HepG2 (cell line): Measurements from ENCODE around the gene FANCG. TPM values are rescaled to one million over a fixed set of nuclear protein-coding genes. Genes with fewer than 3 reads are reported as not detected.
A peak's percentile ranks its signal among the peaks of the same experiment; 100 is the strongest.

Experiments
- AGO1 ChIP-seq: fragments of 200-400 bp; formaldehyde crosslinking; IDR thresholded peaks from 2 replicates; pipeline ENCODE4 v1.6.1; 2017; ENCODE audit warnings: mild to moderate bottlenecking, low read depth, low read length, moderate library complexity; ENCODE audit not compliant: poor library complexity, severe bottlenecking
- CBX2 ChIP-seq, 2 experiments: fragments of 200-600 bp in 1 of 2; sonication (generic); formaldehyde crosslinking in 1 of 2; IDR thresholded peaks; 2 replicates each; pipeline versions ENCODE4 v1.7.0 to v1.8.1; 2018 to 2022; ENCODE audit warnings: low read depth in 2 of 2, low read length in 1 of 2, mild to moderate bottlenecking in 1 of 2, missing genetic modification reagents in 1 of 2
- DNMT1 ChIP-seq: sonication (generic); formaldehyde crosslinking; IDR thresholded peaks from 2 replicates; pipeline ENCODE4 v1.5.1; 2020; ENCODE audit warnings: mild to moderate bottlenecking, missing genetic modification reagents
- KMT2B ChIP-seq: IDR thresholded peaks from 2 replicates; pipeline ENCODE4 v1.6.1; 2016; ENCODE audit warnings: missing genetic modification reagents, missing compliant biosample characterization
- MEIS2 ChIP-seq: sonication (generic); formaldehyde crosslinking; IDR thresholded peaks from 2 replicates; pipeline ENCODE4 v1.9.0; 2021; ENCODE audit warnings: mild to moderate bottlenecking, missing genetic modification reagents
- MYNN ChIP-seq: sonication (generic); formaldehyde crosslinking; IDR thresholded peaks from 2 replicates; pipeline ENCODE4 v1.4.0; 2020; ENCODE audit warnings: mild to moderate bottlenecking, low read depth, missing genetic modification reagents
- REL ChIP-seq: sonication (generic); formaldehyde crosslinking; conservative IDR thresholded peaks from 2 replicates; pipeline ENCODE4 v1.8.0; 2022; ENCODE audit warnings: mild to moderate bottlenecking, missing genetic modification reagents, moderate library complexity
- RELA ChIP-seq: sonication (generic); formaldehyde crosslinking; IDR thresholded peaks from 2 replicates; pipeline ENCODE4 v1.4.0; 2020; ENCODE audit warnings: missing genetic modification reagents
- REPIN1 ChIP-seq: sonication (generic); formaldehyde crosslinking; IDR thresholded peaks from 2 replicates; pipeline ENCODE4 v1.8.0; 2022; ENCODE audit warnings: missing genetic modification reagents, low read depth, mild to moderate bottlenecking, borderline replicate concordance
- RXRA ChIP-seq: sonication (generic); formaldehyde crosslinking; IDR thresholded peaks from 2 replicates; pipeline ENCODE4 v1.5.1; 2020; ENCODE audit warnings: missing genetic modification reagents
- SATB2 ChIP-seq: sonication (generic); formaldehyde crosslinking; IDR thresholded peaks from 2 replicates; pipeline ENCODE4 v1.5.0; 2020; ENCODE audit warnings: missing genetic modification reagents
- SNAI1 ChIP-seq: sonication (generic); formaldehyde crosslinking; IDR thresholded peaks from 2 replicates; pipeline ENCODE4 v1.5.0; 2020; ENCODE audit warnings: mild to moderate bottlenecking, missing genetic modification reagents, borderline replicate concordance
- TMF1 ChIP-seq: sonication (generic); formaldehyde crosslinking; IDR thresholded peaks from 2 replicates; pipeline ENCODE4 v1.8.1; 2022; ENCODE audit warnings: low read depth, missing genetic modification reagents
- ZNF224 ChIP-seq: sonication (generic); formaldehyde crosslinking; IDR thresholded peaks from 2 replicates; pipeline ENCODE4 v1.5.0; 2020; ENCODE audit warnings: mild to moderate bottlenecking, missing genetic modification reagents
- ZNF326 ChIP-seq: sonication (generic); formaldehyde crosslinking; IDR thresholded peaks from 2 replicates; pipeline ENCODE4 v1.4.0; 2020; ENCODE audit warnings: missing genetic modification reagents, borderline replicate concordance
- ZNF496 ChIP-seq: sonication (generic); formaldehyde crosslinking; IDR thresholded peaks from 2 replicates; pipeline ENCODE4 v1.8.1; 2023; ENCODE audit warnings: mild to moderate bottlenecking, moderate library complexity, missing genetic modification reagents; ENCODE audit not compliant: insufficient replicate concordance
- ZNF501 ChIP-seq: sonication (generic); formaldehyde crosslinking; IDR thresholded peaks from 2 replicates; pipeline ENCODE4 v1.5.1; 2020; ENCODE audit warnings: mild to moderate bottlenecking, moderate library complexity, missing genetic modification reagents
- ZNF781 ChIP-seq: sonication (generic); formaldehyde crosslinking; IDR thresholded peaks from 2 replicates; pipeline ENCODE4 v1.5.1; 2020; ENCODE audit warnings: borderline replicate concordance, mild to moderate bottlenecking, missing genetic modification reagents; ENCODE audit errors: not compliant biosample characterization
- polyA plus RNA-seq, 8 experiments: library from polyadenylated mRNA; depleted of rRNA in 3 of 8; stranded (reverse) in 7 of 8; unstranded in 1 of 8; fragments of >200 nt; fragmentation: Illumina TruSeq in 4 of 8; extraction: Trizol in 4 of 8; gene quantifications; 2 replicates each; pipeline versions ENCODE4 v1.2.1 to v1.2.3, GENCODE V29; 2011 to 2016; ENCODE audit warnings: low read depth in 4 of 8, missing spikeins in 1 of 8, mixed read lengths in 1 of 8; ENCODE audit not compliant: insufficient read depth in 1 of 8
- total RNA-seq, 5 experiments: library from RNA; depleted of rRNA; stranded (reverse); fragments of >200 nt; fragmentation: Illumina TruSeq; extraction: Trizol; gene quantifications; 2 replicates each; pipeline ENCODE4 v1.2.3, GENCODE V29; 2016; ENCODE audit warnings: low read depth in 1 of 5
- TF ChIP-seq, protein P1 (sequence below): sonication (generic); formaldehyde crosslinking; IDR thresholded peaks from 2 replicates; pipeline ENCODE4 v1.4.0; 2020; ENCODE audit warnings: missing genetic modification reagents, low read depth, mild to moderate bottlenecking, borderline replicate concordance
- TF ChIP-seq, protein P2 (sequence below): fragments of 450-650 bp; IDR thresholded peaks from 2 replicates; pipeline ENCODE4 v1.6.1; 2016
- TF ChIP-seq, protein P3 (sequence below): IDR thresholded peaks from 2 replicates; pipeline ENCODE4 v1.6.1; 2016; ENCODE audit warnings: missing compliant biosample characterization, missing genetic modification reagents, borderline replicate concordance
- TF ChIP-seq, protein P4 (sequence below): sonication (generic); formaldehyde crosslinking; IDR thresholded peaks from 2 replicates; pipeline ENCODE4 v1.8.1; 2023; ENCODE audit warnings: missing genetic modification reagents, inconsistent platforms, borderline replicate concordance
- TF ChIP-seq, protein P5 (sequence below): sonication (generic); formaldehyde crosslinking; IDR thresholded peaks from 2 replicates; pipeline ENCODE4 v1.4.0; 2020; ENCODE audit warnings: missing genetic modification reagents

FANCG gene
- total and polyA plus RNA-seq, 2 of the 13 experiments (the other 11 are each of a cell fraction or from before 2014, with no cell fraction given): 14.4 to 45.1 TPM

DNA sequence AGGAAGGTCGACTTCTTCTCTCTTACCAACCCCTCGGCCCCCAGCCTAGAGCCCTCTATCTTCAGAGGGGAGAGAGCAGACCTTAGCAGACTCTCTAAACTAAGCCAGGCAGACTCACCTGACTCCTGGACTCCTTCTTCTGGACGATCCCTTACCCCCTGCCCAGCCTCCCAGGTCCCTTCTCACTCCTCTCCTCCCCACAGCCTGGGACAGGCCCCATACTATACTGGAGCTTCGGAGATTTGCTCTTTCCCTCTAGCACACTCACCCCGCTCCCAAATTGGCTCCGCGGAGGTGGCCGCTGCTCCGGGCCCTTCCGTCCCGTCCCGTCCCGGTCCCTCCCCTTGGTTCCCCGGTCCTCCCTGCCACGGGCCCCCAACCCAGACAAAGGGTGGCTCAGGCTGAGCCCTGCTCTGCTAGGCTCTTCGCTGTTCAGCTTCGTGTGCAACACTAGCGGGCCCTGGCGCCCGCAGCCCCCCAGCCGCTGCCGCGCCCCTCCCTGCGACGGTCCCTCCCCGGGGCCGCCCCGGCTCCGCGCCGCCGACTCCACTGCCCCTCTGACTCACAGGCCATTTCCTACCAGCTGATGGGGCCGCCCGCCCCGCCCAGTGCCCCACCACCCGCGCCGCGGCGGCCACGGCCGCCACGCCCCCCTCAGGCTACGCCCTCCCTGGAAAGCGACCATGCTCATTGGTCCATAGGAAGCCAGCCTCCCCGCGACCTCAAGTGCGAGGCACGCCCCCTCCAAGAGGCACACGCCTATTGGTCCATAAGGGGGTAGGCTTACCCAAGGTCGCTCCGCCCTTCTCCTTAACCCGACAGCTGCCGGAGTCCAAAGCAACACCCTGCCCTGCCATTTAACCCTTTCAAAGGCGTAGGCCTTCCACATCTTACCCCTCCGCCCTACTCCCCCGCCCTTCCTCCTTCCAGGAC lies 31.5 kb upstream of the FANCG start (continued):
- TF ChIP-seq, protein P1, sequence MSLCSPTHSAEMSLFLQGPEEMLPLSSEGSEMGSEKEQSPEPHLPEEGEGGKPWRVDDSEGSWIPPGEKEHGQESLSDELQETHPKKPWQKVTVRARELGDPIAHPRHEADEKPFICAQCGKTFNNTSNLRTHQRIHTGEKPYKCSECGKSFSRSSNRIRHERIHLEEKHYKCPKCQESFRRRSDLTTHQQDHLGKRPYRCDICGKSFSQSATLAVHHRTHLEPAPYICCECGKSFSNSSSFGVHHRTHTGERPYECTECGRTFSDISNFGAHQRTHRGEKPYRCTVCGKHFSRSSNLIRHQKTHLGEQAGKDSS (CRISPR knock-in tag): no peak
- TF ChIP-seq CBX2 (IDR thresholded peaks at IDR 0.05; ENCODE audit: low read depth, low read length) (no peak), CBX2 (CRISPR knock-in tag; IDR thresholded peaks at IDR 0.05; ENCODE audit: low read depth) (no peak), REL (CRISPR knock-in tag) (no peak), SNAI1 (CRISPR knock-in tag) (no peak), REPIN1 (CRISPR knock-in tag) (no peak), ZNF326 (CRISPR knock-in tag) (no peak), ZNF496 (no peak), ZNF501 (CRISPR knock-in tag) (no peak), SATB2 (CRISPR knock-in tag) (no peak), ZNF781 (CRISPR knock-in tag) (no peak), MEIS2 (CRISPR knock-in tag) (no peak), TMF1 (CRISPR knock-in tag) (no peak), DNMT1 (no peak), RELA (no peak), MYNN (CRISPR knock-in tag) (no peak), RXRA (no peak), KMT2B (no peak), ZNF224 (CRISPR knock-in tag) (no peak), AGO1 (no peak)
- TF ChIP-seq, protein P2, sequence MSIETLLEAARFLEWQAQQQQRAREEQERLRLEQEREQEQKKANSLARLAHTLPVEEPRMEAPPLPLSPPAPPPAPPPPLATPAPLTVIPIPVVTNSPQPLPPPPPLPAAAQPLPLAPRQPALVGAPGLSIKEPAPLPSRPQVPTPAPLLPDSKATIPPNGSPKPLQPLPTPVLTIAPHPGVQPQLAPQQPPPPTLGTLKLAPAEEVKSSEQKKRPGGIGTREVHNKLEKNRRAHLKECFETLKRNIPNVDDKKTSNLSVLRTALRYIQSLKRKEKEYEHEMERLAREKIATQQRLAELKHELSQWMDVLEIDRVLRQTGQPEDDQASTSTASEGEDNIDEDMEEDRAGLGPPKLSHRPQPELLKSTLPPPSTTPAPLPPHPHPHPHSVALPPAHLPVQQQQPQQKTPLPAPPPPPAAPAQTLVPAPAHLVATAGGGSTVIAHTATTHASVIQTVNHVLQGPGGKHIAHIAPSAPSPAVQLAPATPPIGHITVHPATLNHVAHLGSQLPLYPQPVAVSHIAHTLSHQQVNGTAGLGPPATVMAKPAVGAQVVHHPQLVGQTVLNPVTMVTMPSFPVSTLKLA: 0 out of 2 replicates have a peak, but pooled peaks have one; percentile 19
- TF ChIP-seq, protein P3, sequence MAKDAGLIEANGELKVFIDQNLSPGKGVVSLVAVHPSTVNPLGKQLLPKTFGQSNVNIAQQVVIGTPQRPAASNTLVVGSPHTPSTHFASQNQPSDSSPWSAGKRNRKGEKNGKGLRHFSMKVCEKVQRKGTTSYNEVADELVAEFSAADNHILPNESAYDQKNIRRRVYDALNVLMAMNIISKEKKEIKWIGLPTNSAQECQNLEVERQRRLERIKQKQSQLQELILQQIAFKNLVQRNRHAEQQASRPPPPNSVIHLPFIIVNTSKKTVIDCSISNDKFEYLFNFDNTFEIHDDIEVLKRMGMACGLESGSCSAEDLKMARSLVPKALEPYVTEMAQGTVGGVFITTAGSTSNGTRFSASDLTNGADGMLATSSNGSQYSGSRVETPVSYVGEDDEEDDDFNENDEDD: peak; percentile 12; the same call in 1 of the 2 replicates
- TF ChIP-seq, protein P4, sequence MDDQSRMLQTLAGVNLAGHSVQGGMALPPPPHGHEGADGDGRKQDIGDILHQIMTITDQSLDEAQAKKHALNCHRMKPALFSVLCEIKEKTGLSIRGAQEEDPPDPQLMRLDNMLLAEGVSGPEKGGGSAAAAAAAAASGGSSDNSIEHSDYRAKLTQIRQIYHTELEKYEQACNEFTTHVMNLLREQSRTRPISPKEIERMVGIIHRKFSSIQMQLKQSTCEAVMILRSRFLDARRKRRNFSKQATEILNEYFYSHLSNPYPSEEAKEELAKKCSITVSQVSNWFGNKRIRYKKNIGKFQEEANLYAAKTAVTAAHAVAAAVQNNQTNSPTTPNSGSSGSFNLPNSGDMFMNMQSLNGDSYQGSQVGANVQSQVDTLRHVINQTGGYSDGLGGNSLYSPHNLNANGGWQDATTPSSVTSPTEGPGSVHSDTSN (CRISPR knock-in tag): no peak
- TF ChIP-seq, protein P5, sequence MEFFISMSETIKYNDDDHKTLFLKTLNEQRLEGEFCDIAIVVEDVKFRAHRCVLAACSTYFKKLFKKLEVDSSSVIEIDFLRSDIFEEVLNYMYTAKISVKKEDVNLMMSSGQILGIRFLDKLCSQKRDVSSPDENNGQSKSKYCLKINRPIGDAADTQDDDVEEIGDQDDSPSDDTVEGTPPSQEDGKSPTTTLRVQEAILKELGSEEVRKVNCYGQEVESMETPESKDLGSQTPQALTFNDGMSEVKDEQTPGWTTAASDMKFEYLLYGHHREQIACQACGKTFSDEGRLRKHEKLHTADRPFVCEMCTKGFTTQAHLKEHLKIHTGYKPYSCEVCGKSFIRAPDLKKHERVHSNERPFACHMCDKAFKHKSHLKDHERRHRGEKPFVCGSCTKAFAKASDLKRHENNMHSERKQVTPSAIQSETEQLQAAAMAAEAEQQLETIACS (CRISPR knock-in tag): no peak
